Sciatic nerve (tissue), 2 donors: ENCODE measurements around the gene REST. TPM values are rescaled to one million over a fixed set of nuclear protein-coding genes. Genes with fewer than 3 reads are reported as not detected.
A peak's percentile ranks its signal among the peaks of the same experiment; 100 is the strongest.

Experiments used
- ATAC-seq: fragments of 200-7000 bp; cut with Tn5 transposase; one replicate; pipeline ENCODE4 v1.9.1; 2020; ENCODE audit warnings: mild to moderate bottlenecking, moderate library complexity
- DNase-seq: peaks from one replicate; pipeline ENCODE4 v3.0.0-alpha.2; 2020; ENCODE audit warnings: low spot score
- intact Hi-C: fragments of 100-400 bp; cut with DNase I; formaldehyde crosslinking; loops from one replicate; pipeline ENCODE4 v1.14.2; 2022
- total RNA-seq: library from RNA; stranded (reverse); fragmentation: NEBNext Ultra II Directional; extraction: Animal tissue kit (Norgen Biotek cat#: 25700); gene quantifications from one replicate; pipeline ENCODE4 v1.2.1, GENCODE V29; 2021
- donor health status: DM: no; HTN: no; CAD: no.
- donor health status: DM: no; HTN: no; CAD: no.

Gene REST
- total RNA-seq, 1 donor from 2014 or later: 41.7 TPM

DNA sequence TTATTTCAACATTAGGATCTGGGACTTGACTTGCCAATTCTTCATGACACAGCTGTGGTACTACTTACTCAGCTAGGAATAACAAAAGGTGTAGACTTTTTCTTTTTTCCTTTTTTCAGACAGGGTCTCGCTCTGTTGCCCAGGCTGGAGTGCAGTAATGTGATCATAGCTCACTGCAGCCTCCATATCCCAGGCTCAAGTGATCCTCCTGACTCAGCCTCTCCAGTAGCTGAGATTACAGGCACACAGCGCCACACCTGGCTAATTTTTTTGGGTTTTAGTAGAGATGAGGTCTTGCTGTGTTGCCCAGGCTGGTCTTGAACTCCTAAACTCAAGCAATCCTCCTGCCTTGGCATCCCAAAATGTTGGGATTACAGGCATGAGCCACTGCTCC, 53.4 kb downstream of the REST start:
- ATAC-seq (no peak), DNase-seq (no peak)
- intact Hi-C loops: no loop called here

DNA sequence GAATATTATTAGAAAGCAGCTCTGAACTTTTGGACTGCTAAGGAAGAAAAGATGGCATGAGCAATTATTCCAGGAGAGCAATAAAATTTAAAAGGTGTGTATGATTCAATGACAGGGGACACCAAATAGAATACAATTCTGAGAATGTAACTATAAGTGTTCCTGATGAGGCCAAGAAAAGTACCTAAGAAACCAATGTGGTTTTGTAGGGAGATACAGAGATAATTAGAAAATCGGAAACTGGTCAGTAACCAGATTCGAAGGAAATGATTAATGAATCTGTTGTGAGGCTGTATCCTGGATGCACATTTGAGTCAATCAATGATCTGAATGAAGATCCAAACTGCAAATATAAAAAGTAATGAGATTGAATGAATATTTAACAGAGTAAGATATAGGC, 63.7 kb downstream of the REST start:
- no peak for ATAC-seq
- intact Hi-C loops: no loop called here
- DNase-seq: no peak

DNA sequence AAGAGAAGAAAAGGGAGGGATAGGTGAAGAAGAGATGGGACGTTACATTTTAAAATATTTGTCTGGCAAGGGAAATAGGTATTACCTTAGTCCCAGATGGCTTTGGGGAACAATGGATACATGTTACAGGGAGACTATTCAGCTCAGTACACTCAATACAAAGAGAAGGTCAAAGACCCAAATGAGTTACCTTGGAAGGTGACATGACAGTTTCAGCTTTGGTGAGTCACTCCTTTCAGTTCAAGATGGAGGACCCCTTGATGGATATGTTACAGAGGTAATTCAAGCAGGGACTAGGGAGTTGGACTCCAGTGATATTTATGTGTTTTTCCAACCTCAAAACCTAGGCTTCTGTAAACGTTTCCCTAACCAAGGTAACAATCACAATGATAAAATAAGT, 64.7 kb downstream of the REST start:
- DNase-seq: no peak
- no peak for ATAC-seq
- intact Hi-C loops: no loop called here

DNA sequence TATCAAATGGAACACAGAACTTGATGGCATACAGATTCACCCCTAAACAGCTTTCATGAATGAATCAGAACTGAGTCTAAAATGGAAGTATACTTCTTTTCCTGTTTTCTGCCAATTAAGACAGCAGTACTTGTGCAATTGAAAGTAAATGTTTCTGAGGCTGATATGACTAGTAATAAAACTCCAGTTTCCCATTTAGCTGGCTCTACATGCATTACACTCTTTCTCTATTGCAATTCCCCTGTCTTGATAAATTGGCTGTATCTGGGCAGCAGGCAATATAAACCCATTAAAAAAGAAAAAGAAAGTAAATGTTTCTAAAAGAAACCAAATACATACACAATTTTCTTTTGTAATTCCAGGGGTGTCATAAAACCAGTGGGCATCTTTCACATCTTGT, 65.1 kb downstream of the REST start:
- intact Hi-C loops: no loop called here
- DNase-seq (no peak), ATAC-seq (no peak)

DNA sequence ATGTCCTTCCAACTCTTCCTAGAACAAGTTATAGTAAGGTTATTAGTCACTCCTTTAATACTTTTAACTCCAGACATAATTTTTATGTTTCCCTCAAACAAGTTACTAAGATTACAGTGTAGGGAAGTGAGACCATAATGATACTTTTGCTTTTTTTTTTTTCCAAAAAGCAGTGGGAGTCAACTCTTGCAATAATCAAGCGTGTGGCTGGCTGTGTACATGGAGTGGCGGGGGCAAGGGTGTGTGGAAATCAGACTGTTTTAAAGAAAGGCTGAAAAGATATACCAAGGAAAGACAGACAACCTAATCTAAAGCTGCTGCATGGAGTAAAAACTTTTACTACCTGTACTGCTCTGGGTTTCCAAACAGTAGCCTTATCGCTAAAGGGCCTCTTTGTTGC, 65.6 kb downstream of the REST start:
- no peak for ATAC-seq
- intact Hi-C loops: no loop called here
- DNase-seq: no peak

DNA sequence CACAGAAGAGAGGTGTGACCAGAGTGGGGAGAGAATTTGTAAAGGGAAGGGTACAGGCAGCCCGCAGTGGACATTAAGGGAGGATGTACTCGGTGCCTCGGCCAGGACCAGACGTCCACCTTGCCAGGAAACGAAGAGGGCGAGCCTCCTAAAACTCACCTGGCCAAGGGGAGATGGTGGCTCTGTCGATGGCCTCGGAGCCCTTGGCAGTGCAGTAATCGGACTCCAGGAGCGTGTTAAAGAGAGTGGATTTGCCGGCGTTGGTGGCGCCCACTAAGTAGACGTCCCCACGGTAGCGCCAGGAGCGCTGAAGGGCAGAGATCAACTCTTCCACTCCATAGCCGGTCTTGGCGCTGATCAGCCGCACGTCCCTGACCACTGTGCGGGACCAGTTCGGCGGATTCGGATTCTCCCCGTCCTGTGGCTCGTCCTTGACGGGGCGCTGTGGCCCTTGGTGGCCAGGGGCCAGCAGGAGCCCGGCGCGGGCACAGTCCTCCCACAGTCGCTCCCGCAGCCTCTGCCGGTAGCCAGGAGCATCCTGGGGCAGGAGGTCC, 68.7 kb downstream of the REST start:
- no peak for ATAC-seq
- intact Hi-C loops: no loop called here
- no peak for DNase-seq

DNA sequence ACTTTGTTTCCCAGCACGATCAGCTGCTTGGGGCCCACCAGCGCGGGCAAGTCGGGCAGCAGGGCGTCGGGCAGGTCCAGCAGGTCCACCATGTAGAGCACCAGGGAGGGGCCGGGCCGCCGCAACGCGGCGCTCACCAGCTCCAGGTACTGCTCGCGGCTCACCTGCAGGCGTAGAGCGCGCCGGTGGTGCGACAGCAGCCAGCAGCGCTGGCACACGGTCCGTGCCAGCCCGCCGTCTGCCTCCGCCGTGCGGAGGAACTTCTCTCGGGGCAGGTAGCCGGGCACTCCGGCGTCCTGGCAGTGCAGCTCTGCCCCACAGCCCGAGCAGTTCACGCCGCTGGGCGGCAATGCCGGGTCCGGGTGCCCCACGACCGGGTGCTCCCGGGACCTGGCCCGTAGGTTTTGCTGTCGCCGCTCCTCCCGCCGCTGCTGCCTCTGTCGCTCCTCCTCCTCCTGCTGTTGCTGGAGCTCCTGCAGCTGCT, 69.2 kb downstream of the REST start:
- intact Hi-C loops: no loop called here
- ATAC-seq (peak; percentile 26), DNase-seq (no peak)

DNA sequence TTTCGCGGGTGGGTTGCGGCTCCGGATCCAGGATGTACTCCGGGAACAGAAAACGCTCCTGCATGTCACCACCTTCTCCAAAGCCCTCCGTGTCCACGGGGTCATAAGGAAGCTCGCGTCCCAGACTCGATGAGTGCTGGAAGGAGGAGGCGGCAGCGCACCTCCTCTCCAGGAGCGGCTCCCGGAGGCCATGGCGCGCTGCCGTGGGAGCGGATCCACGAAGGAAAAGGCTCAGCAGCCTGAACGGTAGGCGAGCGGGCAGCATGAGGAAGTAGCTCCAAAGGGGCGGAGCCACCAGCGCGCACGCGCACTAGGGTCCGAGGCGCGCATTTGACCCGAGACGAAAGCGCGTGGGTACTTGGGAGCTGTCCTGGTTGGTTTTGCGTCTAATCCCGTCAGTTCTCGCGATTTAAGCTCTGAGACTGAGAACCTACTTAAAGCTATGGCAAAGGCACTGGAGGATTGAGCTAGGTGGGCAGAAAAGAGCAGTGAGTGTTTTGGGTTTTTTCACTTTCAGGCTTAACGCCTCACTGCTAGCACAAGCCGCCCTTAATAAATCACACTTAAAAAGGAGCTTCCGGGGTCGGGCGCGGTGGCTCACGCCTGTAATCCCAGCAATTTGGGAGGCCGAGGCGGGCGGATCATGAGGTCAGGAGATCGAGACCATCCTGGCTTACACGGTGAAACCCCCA, 69.8 kb downstream of the REST start, which contains the start of gene NOA1:
NOA1 (minus strand) TSS at position 286 of the 692 bp plus-strand sequence; CDS start at position 265, 21 bp downstream.
- DNase-seq (peak; percentile 98), ATAC-seq (peak; percentile 97)
- intact Hi-C loops: no loop called here

DNA sequence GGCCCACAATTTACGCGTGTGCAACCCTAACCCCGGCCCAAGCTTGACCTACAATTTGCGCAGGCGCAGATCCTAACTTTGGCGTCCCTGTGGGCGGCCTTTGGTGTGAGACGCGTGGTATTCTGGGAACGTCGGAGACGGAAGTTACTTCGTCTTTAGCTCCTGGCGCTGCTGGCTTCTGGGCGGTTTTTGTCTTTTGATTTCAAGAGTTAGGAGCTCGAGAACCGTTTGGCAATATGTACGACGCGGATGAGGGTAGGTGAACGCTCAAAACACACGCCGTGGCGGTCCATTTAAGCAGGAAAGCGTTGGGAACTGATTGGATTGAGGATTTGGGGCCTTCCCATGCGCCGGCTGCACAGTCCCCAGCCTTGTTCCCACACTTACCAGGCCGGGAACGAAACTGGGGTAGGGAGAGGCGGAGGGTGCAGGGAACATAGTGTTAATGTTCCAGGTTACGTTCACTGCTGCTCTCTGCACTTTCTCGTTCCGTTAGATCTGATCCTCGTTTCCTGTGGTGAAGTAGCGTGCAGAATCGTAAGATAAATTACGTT, 71.1 kb downstream of the REST start, which contains the start of gene POLR2B:
POLR2B (plus strand) TSS at position 147 of the 554 bp plus-strand sequence; CDS start at position 237, 90 bp downstream.
- DNase-seq (peak; percentile 96), ATAC-seq (peak; percentile 94)
- intact Hi-C loops: no loop called here

DNA sequence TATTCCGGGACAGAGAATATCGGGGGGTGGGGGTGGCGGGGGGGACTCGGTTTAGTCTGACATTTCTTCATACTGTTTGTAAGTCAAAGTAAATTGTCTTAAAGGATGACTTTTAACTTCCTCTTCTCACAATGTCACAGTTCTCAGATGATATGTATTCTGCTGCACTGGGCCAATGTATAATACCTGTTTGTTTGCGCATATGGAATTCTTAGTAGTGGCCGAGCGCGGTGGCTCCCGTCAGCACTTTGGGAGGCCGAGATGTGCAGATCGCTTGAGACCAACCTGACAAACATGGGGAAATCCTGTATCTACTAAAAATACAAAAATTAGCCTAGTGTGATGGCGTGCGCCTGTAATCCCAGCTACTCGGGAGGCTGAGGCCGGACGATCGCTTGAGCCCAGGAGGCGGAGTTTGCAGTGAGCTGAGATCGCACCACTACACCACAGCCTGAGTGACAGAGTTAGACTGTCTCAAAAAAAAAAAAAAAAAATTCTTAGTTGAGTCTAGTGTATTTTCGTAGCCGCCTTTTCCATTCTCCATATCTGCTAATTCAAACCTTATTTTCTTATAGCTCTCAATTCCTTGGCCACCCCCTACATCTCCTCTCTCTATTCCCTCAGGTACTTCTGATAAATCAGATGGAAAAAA, 71.8 kb downstream of the REST start:
- ATAC-seq (no peak), DNase-seq (no peak)
- intact Hi-C loops: no loop called here

DNA sequence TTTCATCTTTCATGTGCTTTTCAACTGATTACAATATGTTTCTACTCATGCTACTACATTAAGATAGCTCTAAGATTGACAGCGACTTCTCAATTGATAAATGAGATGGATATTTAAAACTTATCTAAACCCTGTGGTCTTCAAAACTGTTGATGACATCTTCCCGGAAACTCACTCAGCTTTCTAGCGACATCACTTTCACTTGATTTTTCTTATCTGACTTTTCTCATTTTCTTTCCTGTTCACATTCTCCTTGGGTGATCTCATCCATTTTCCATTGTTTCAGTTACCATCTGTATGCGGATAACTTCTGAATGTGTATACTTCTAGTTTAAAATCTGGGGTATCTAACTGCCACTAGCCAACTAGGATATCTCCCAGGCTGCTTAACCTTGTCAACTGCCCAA, 74.1 kb downstream of the REST start:
- intact Hi-C loops: no loop called here
- no peak for DNase-seq
- no peak for ATAC-seq

DNA sequence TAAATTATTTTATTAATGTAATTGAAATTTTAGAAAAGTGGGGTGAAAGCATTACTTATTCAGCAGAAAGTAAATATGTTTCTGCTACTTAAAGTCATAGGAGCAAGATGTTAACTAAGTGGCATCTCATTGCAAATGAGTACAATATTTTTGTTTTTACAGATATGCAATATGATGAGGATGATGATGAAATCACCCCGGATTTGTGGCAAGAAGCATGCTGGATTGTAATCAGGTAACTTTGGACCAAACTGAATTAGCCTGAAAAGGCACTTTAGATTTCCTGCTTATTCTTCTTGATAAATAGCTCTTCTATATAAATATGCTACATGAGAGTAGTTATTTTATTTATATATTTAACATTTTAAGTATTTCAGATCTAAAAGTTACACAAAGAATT, 78.5 kb downstream of the REST start:
- intact Hi-C loops: no loop called here

DNA sequence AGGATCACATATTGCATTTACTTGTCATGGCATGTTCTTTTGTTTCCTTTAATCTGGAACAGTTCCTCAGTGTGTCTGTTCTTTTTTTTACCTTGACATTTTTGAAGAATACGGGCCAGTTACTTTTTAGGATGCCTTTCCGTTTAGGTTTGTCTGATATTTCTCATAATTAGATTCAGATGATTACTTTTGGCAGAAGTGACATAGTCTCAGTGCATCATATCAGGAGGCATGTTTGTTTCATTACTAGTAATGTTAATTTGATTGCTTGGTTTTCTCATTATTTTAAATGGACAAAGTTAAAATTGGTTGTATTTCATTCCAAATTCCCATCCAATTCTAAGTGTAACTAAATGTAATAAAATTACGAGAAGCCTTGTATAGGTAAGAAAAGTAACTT, 79.3 kb downstream of the REST start:
- ATAC-seq (no peak), DNase-seq (no peak)
- intact Hi-C loops: no loop called here

More for the DNA sequence above, 78.5 kb downstream of the REST start:
- ATAC-seq (no peak), DNase-seq (no peak)

DNA sequence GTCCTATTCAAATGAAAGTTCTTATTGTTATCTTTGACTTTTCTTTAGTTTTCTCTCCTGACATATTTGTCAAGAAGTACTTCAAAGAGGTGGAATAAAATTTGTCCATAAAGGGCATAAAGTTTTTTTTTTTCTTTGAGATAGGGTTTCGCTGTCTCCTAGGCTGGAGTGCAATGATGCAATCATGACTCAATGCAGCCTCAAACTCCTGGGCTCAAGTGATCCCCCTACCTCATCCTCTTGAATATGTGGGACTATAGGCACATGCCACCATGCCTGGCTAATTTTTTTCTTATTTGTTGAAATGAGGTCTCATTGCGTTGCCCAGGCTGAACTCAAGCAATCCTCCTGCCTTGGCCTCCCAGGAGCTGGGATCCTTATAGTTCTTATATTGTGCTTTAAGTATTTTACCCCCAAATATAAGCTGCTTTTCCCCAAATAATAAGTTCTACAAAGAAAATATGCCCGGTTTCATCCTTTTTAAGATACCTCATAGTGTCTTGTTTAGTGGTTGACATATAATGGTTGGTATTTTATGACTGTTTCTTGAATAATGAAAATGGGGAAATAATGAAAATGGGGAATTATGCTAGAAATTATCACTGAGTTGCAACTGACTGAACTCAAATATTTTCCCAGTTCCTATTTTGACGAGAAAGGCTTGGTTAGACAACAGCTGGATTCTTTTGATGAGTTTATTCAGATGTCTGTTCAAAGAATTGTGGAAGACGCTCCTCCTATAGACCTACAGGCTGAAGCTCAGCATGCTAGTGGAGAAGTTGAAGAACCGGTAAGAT, 82.6 kb downstream of the REST start:
- ATAC-seq (no peak), DNase-seq (no peak)
- intact Hi-C loops: no loop called here

DNA sequence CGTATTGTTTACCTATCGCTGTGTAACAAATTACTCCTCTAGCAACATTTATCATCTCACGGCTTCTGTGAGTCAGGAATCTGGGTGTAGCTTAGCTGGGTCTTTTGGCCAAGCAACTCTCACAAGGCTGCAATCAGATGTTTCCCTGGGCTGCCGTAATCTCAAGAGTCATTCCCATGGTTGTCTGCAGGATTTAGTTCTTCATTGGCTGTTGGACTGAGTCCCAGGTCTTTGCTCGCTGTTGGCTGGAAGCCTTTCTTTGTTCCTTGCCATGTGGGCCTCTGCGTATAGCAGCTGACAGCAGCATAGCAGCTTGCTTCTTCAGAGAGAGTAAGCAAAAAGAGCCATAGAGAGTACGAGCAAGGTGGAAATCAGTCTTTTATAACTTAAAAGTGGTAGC, 87.8 kb downstream of the REST start:
- intact Hi-C loops: no loop called here
- ATAC-seq: peak; percentile 96
- peak; percentile 70 for DNase-seq

DNA sequence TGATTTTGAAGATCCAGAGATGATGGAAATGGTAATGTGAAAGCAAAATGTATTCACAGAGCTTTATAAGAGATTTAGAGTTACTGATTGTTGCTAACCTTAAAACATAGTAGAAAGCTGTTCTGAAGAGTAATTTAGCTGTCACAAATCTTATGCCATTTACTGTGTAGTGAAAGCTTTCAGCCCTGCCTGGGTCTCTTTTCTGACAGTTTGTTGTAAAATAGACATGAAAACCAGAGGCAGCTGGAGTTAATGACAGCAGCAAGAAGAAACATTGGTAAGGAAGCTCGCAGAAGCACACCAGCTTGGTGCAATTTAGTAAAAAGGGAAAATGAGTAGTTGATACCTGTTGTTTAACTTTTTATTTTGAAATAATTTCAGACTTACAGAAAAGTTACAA, 92.1 kb downstream of the REST start:
- DNase-seq (no peak), ATAC-seq (no peak)
- intact Hi-C loops: no loop called here

DNA sequence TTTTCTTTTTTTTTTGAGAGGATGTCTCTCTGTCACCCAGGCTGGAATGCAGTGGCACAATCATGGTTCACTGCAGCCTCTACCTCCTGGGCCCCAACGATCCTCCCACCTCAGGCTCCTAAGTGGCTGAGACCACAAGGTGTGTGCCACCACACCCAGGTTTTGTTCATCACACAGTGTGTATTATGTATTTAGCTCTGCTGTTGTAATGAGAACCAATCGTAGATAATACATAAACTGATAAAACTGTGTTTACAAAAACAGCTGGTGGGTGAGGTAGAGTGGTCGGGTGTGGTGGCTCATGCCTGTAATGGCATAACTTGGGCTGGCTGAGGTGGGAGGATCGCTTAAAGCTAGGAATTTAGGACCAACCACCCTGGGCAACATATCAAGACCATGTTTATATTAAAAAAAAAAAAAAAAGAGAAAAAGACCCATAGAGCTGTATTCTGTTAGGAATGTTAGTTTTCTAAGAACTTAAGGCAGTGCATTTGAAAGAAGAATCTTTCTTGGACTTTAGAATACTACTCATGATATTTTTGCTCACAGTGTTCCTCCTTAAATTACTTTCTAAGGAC, 105.9 kb downstream of the REST start:
- intact Hi-C loops: no loop called here
- ATAC-seq (no peak), DNase-seq (no peak)
